HCT116 (cell line): Measurements from ENCODE around the gene SEPHS2. TPM values are rescaled to one million over a fixed set of nuclear protein-coding genes. Genes with fewer than 3 reads are reported as not detected.

Experiments used
- ATAC-seq: fragments of 200-7000 bp; cut with Tn5 transposase; 2 replicates; pipeline ENCODE4 v1.9.1; 2020; ENCODE audit warnings: mild to moderate bottlenecking, moderate library complexity
- BruUV-seq: library from RNA; stranded (reverse); fragments of 400-500 nt; replicated peaks from 2 replicates; lab custom pipeline; 2021; lab: Mats Ljungman, UMichigan
- CTCF ChIA-PET: fragments of 300-600 bp; sonication (Branson Sonifier 250); formaldehyde crosslinking; loops from one replicate; lab custom pipeline; 2021; ENCODE audit warnings: antibody characterized with exemption; lab: Charles Lee
- POLR2A ChIA-PET: fragments of 300-600, 350-600 bp; sonication (Branson Sonifier 250); formaldehyde crosslinking; loops from one replicate; lab custom pipeline; 2021; ENCODE audit warnings: antibody characterized with exemption; lab: Charles Lee
- RAD21 ChIA-PET, 2 experiments: fragments of 300-600 bp; sonication (Branson Sonifier 250); formaldehyde crosslinking; loops; one replicate each; lab custom pipeline; 2023; ENCODE audit warnings: low total read pairs in 2 of 2; ENCODE audit not compliant: uncharacterized antibody in 2 of 2, unreplicated experiment in 2 of 2, low non-redundant PET in 1 of 2; lab: Charles Lee
- DNase-seq: peaks from one replicate; pipeline ENCODE4 v3.0.0-alpha.2; 2010; ENCODE audit warnings: low read depth, low spot score
- H2AFZ ChIP-seq: fragments of 200-600 bp; shearing (Covaris generic), sonication (generic); 2 replicates; pipeline ENCODE4 v1.6.1; 2017; ENCODE audit warnings: low read depth, mixed run types, mixed read lengths, antibody characterized with exemption, low read length; ENCODE audit not compliant: poor library complexity, severe bottlenecking
- H3K27ac ChIP-seq: 2 replicates; pipeline ENCODE4 v1.5.1; 2012; ENCODE audit warnings: low read depth, low read length
- H3K27me3 ChIP-seq: fragments of 200-600 bp; sonication (generic); 2 replicates; pipeline ENCODE4 v1.6.1; 2016; ENCODE audit warnings: mixed run types, low read length, mixed read lengths; ENCODE audit not compliant: insufficient read depth
- H3K36me3 ChIP-seq, 2 experiments: fragments of 200-500 bp in 1 of 2; fragments of 200-600 bp in 1 of 2; sonication (Bioruptor generic) in 1 of 2; sonication (generic) in 1 of 2; 2 replicates each; pipeline versions ENCODE4 v1.5.1 to v1.6.1; 2014 to 2016; ENCODE audit warnings: low read length in 2 of 2, inconsistent platforms in 1 of 2, mixed read lengths in 1 of 2, mixed run types in 1 of 2; ENCODE audit not compliant: insufficient read depth in 2 of 2, control insufficient read depth in 1 of 2
- H3K4me1 ChIP-seq, 2 experiments: fragments of 200-600 bp in 1 of 2; sonication (generic) in 1 of 2; 2 replicates each; pipeline versions ENCODE4 v1.5.1 to v1.6.1; 2012 to 2017; ENCODE audit warnings: low read length in 2 of 2, inconsistent platforms in 1 of 2, mild to moderate bottlenecking in 1 of 2, mixed read lengths in 1 of 2, mixed run types in 1 of 2, moderate library complexity in 1 of 2; ENCODE audit not compliant: insufficient read depth in 2 of 2, control insufficient read depth in 1 of 2
- H3K4me2 ChIP-seq: fragments of 200-600 bp; sonication (generic); 2 replicates; pipeline ENCODE4 v1.6.1; 2017; ENCODE audit warnings: mixed run types, low read length, mixed read lengths
- H3K4me3 ChIP-seq, 2 experiments: fragments of 200-600 bp in 1 of 2; sonication (generic) in 1 of 2; replicated peaks in 1 of 2; 2 replicates each; pipeline ENCODE4 v1.5.1; 2011 to 2016; ENCODE audit warnings: low read length in 2 of 2, control low read depth in 1 of 2, low read depth in 1 of 2, mild to moderate bottlenecking in 1 of 2, mixed read lengths in 1 of 2, mixed run types in 1 of 2
- H3K79me2 ChIP-seq: fragments of 200-600 bp; sonication (generic); 2 replicates; pipeline ENCODE4 v1.6.1; 2017; ENCODE audit warnings: mild to moderate bottlenecking, mixed run types, low read length, moderate library complexity, mixed read lengths; ENCODE audit not compliant: insufficient read depth
- H3K9ac ChIP-seq: fragments of 200-600 bp; sonication (generic); 2 replicates; pipeline ENCODE4 v1.6.1; 2016; ENCODE audit warnings: low read length, mixed read lengths
- H3K9me2 ChIP-seq: fragments of 200-600 bp; sonication (generic), shearing (Covaris generic); 2 replicates; pipeline ENCODE4 v1.6.1; 2017; ENCODE audit warnings: mixed run types, mild to moderate bottlenecking, moderate library complexity; ENCODE audit not compliant: insufficient read depth
- H3K9me3 ChIP-seq, 2 experiments: fragments of 200-500 bp in 1 of 2; fragments of 200-600 bp in 1 of 2; sonication (Bioruptor generic) in 1 of 2; sonication (generic) in 1 of 2; 2 replicates each; pipeline ENCODE4 v1.6.1; 2014 to 2017; ENCODE audit warnings: low read length in 2 of 2, mixed read lengths in 2 of 2, inconsistent platforms in 1 of 2, low read depth in 1 of 2, mild to moderate bottlenecking in 1 of 2, mixed run types in 1 of 2, moderate library complexity in 1 of 2; ENCODE audit not compliant: control insufficient read depth in 1 of 2, insufficient read depth in 1 of 2
- H4K20me1 ChIP-seq: fragments of 200-600 bp; sonication (generic), shearing (Covaris generic); 2 replicates; pipeline ENCODE4 v1.6.1; 2017; ENCODE audit warnings: mixed run types, mild to moderate bottlenecking, moderate library complexity; ENCODE audit not compliant: insufficient read depth
- CBX3 ChIP-seq: IDR thresholded peaks from 2 replicates; pipeline ENCODE4 v1.6.1; 2012; ENCODE audit warnings: low read depth
- EGR1 ChIP-seq: IDR thresholded peaks from 2 replicates; pipeline ENCODE4 v1.6.1; 2012; ENCODE audit warnings: low read depth
- FOSL1 ChIP-seq: IDR thresholded peaks from 2 replicates; pipeline ENCODE4 v1.6.1; 2012; ENCODE audit warnings: low read depth
- RAD21 ChIP-seq: IDR thresholded peaks from 2 replicates; pipeline ENCODE4 v1.6.1; 2012; ENCODE audit warnings: low read depth, mild to moderate bottlenecking
- SP1 ChIP-seq: IDR thresholded peaks from 2 replicates; pipeline ENCODE4 v1.6.1; 2012; ENCODE audit warnings: low read depth
- TCF7L2 ChIP-seq: IDR thresholded peaks from 2 replicates; pipeline ENCODE4 v1.7.0; 2011; ENCODE audit warnings: borderline replicate concordance, inconsistent platforms; ENCODE audit not compliant: insufficient read depth, insufficient read length; ENCODE audit errors: extremely low read depth
- intact Hi-C: fragments of 100-400 bp; cut with micrococcal nuclease; formaldehyde crosslinking; loops from 2 replicates; pipeline ENCODE4 v1.10.0; 2022
- total RNA-seq: library from RNA; stranded (reverse); gene quantifications from one replicate; pipeline ENCODE4 v1.2.1, GENCODE V29; 2021; ENCODE audit not compliant: unreplicated experiment
- TF ChIP-seq, protein P1 (sequence below): IDR thresholded peaks from 2 replicates; pipeline ENCODE4 v1.6.1; 2012
- TF ChIP-seq, protein P2 (sequence below), 3 experiments: fragments of 200-600 bp in 1 of 3; sonication (generic) in 1 of 3; IDR thresholded peaks in 2 of 3; conservative IDR thresholded peaks in 1 of 3; 2 replicates each; pipeline ENCODE4 v1.5.1; 2012 to 2017; ENCODE audit warnings: low read depth in 2 of 3, low read length in 2 of 3, antibody characterized with exemption in 1 of 3, borderline replicate concordance in 1 of 3, control low read depth in 1 of 3, mild to moderate bottlenecking in 1 of 3, mixed read lengths in 1 of 3, mixed run types in 1 of 3, moderate library complexity in 1 of 3; ENCODE audit not compliant: insufficient read depth in 1 of 3

SEPHS2 gene
- total RNA-seq, 1 experiment from 2014 or later = 51.3 TPM

DNA sequence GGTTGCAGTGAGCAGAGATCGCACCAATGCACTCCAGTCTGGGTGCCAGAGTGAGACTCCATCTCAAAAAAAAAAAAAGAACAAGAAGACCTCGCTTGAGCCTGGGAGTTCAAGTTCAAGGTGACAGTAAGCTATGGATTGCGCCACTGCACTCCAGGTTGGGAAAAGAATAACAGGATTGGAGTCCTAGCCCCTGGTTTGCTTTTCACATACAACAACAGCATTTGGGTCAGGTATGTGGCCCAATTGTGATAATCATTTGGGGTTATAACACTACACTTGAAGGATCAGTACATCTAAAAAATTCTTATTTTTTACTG is 3.4 kb upstream of the SEPHS2 start:
- H3K9me3 ChIP-seq = no peaks in the 10 kb centered on the region
- H2AFZ ChIP-seq = no peak overlapping the region
- H3K79me2 ChIP-seq = peaks cover 11% of the 10 kb centered on the region; the same call in 1 of the 2 replicates
- no peak overlapping the region for H3K9ac ChIP-seq
- ChIA-PET POLR2A (interaction anchor here (1.3 kb wide), 1 partner anchor 149 kb away, joined by 3 read pairs; no protein-coding TSS in a partner anchor), RAD21 (no interaction called here), CTCF (interaction anchor here (0.9 to 1.9 kb wide), 4 partner anchors 9 to 180 kb away, joined by 3 to 11 read pairs (median 4); partner anchors contain the start of gene ZNF747)
- no TSS peak for BruUV-seq
- H3K4me1 ChIP-seq = peaks cover 5 to 20% of the 10 kb centered on the region in 2 experiments
- H3K27me3 ChIP-seq = no peaks in the 10 kb centered on the region
- no peaks in the 10 kb centered on the region for H4K20me1 ChIP-seq
- H3K4me3 ChIP-seq = no peak overlapping the region
- no peak overlapping the region for H3K4me2 ChIP-seq
- DNase-seq (no peak), ATAC-seq (no peak)
- peaks cover 0 to 6% of the 10 kb centered on the region in 2 experiments; a peak in 1 of 4 replicates for H3K36me3 ChIP-seq
- TF ChIP-seq CBX3 = no peak
- no peak for TF ChIP-seq SP1
- TF ChIP-seq, protein P1, sequence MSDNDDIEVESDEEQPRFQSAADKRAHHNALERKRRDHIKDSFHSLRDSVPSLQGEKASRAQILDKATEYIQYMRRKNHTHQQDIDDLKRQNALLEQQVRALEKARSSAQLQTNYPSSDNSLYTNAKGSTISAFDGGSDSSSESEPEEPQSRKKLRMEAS = no peak
- TF ChIP-seq TCF7L2 = no peak
- no peak for TF ChIP-seq RAD21
- TF ChIP-seq, protein P2, sequence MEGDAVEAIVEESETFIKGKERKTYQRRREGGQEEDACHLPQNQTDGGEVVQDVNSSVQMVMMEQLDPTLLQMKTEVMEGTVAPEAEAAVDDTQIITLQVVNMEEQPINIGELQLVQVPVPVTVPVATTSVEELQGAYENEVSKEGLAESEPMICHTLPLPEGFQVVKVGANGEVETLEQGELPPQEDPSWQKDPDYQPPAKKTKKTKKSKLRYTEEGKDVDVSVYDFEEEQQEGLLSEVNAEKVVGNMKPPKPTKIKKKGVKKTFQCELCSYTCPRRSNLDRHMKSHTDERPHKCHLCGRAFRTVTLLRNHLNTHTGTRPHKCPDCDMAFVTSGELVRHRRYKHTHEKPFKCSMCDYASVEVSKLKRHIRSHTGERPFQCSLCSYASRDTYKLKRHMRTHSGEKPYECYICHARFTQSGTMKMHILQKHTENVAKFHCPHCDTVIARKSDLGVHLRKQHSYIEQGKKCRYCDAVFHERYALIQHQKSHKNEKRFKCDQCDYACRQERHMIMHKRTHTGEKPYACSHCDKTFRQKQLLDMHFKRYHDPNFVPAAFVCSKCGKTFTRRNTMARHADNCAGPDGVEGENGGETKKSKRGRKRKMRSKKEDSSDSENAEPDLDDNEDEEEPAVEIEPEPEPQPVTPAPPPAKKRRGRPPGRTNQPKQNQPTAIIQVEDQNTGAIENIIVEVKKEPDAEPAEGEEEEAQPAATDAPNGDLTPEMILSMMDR (IDR thresholded peaks at IDR 0.05 in 2 of 3, conservative IDR thresholded peaks at IDR 0.05 in 1 of 3; ENCODE audit: borderline replicate concordance in 1 of 3, insufficient read depth in 1 of 3, low read depth in 2 of 3, low read length in 2 of 3) = no peak
- TF ChIP-seq FOSL1 = no peak
- no peak for TF ChIP-seq EGR1
- intact Hi-C loops = loop anchor here (5.0 kb wide), 2 partner anchors 178 to 473 kb away; partner anchors contain the start of gene FBXL19
- H3K27ac ChIP-seq = no peak overlapping the region
- no peaks in the 10 kb centered on the region for H3K9me2 ChIP-seq
